HG02610 (cell line): ENCODE data around the gene GRIN1.
A peak's percentile ranks its signal among the peaks of the same experiment; 100 is the strongest.
"Not testable (repeated sequence)": the region's sequence is repeated elsewhere in the genome, so short reads cannot be mapped to it uniquely, and the experiment has no call there.

Source experiments
- ATAC-seq: cut with Tn5 transposase; IDR thresholded peaks from one replicate; pipeline ENCODE4 v1.9.1; 2021; ENCODE audit warnings: mild to moderate bottlenecking, moderate library complexity; ENCODE audit not compliant: unreplicated experiment

The GRIN1 gene

DNA sequence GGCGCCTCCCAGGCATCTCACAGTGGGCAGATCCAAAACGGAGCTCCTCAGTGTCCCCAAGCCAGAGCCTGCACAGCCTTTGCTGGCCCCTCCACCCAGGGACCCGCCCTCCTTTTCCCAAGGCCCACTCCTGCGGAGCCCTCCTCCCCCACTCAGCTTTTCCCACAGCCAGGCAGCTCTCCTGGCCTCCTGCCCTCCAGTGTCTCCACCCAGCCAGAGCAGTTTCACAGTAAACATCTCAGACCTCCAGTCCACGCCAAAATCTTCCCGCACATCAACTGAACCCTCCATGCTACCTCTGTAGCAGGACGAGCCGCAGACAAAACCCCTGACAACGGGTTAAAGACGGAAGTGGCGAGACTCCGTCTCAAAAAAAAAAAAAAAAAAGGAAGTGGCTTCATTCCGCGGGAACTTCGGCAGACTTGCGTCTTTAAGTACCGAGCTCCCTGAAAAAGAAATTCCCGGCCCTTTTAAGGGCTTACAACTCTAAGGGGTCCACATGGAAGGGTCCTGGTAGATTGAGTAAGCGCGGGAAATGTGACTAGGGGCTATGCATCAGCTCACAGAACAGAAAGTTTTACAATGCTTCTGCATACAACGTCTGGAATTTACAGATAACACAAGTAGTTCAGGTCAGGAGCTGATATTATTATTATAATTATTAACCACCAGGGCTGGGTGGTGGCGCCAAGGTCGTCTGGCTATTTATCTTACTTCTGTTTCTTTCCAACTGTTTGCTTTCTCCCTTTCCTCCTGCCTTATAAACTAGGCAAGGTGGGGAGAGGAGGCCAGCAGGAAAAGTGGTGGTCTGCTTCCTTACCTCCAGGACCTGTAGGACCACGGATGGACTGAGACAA lies 11.4 kb upstream of the GRIN1 start:
- no peak for ATAC-seq

GRCh38 chr9:137128158-137128861 lies 10.6 kb upstream of the GRIN1 start:
- ATAC-seq = no peak

DNA sequence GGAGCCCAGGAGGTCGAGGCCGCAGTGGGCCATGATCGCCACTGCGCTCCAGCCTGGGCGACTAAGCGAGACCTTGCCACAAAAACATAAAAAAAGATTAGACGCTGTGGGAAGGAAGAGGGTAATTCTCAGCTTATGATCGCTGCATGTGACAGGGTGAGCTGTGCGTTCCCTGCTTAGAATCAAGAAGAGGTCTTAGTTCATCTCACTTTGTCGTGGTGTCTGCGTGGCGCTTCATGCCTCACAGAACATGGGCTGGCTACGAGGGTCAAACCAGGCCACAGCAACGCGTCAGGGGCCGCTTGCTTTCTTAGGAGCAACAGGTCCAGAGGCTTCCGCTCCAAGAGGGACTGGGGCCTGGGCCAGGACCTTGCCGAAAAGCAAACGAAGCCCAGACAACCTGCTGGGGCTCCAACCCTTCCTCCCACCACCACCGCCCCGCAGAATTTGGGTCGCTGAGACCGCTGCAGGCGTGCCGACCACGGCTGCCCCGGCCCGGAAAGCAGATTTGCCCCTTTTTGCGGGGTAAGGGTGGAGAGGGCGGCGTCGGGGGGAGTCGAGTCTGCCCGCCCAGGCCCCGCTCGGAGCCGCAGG lies 10.0 kb upstream of the GRIN1 start:
- no peak for ATAC-seq

DNA sequence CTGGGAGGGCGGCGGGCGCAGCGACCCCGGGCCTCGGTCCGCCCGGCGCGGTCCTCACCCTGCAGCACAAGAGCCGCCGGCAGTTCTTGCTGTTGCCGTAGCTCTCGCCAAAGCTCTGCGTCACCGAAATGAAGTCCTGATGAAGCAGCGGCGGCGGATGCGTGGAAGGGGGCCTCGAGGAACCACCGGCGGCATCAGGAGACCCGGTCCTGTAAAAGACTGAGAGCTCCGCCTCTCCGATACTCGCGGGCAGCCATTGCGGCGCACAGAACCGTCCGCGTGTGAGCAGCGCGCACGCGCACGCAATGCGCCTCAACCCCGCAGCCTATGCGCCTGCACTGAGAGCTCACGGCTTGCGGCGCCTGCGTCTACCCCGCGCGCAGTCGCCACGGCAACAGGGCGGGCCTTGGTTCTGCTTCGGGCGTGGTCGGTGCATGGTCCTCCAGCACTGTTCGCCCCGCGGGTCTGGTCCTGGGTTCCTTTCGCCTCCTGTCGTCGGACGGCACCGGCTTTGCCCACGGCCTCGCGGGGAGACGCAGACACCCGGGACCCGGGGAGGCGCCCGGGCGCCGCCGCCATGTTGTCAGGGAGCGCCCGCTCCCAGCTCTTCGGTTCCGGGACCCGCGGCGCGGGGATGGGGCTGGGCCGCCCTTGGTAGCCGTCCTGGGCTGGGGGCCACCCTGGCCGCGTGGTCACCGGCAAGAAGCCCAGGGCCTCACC lies 9.3 kb upstream of the GRIN1 start:
- ATAC-seq = peak; percentile 77

DNA sequence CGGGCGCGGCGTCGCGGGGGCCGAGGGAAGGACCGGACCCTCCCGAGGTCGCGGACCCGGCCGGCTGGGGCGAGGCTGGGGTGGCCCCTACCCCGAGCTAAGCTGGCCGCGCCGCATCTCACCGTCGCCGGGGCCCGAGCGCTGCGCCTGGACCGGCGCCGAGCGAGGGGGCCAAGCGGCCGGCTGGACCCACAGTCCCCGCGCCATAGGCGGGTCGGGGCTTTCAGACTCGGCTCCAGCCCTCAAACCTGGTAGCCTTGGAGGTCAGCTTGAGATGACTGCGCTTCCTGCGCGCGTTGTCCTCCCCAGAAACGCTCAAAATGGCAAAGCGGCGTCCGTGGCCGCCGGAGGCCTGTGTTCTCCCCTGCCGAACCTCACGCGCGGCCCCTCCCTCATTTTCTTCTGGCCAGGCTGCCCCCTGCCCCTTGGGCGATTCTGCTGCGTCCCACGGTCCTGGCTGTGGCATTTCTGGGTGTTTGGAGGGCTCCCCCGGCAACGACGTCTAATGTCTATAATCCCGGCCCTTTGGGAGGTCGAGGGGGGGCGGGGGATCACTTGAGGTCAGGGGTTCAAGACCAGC lies 8.7 kb upstream of the GRIN1 start:
- no peak for ATAC-seq

DNA sequence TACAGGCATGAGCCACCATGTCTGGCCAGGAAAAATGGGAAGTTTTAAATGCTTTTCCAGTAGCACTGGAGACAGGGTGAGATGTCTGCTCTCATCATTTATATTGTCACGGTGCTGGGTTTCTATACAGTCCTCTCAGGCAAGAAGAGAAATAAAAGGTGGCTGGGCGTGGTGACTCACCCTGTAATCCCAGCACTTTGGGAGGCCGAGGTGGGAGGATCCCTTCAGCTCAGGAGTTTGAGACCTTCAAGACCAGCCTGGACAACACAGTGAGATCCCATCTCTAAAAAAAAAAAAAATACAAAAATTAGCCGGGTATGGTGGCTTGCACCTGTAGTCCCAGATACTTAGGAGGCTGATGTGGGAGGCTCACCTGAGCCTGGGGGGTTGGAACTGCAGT lies 4.8 kb upstream of the GRIN1 start:
- ATAC-seq = no peak

DNA sequence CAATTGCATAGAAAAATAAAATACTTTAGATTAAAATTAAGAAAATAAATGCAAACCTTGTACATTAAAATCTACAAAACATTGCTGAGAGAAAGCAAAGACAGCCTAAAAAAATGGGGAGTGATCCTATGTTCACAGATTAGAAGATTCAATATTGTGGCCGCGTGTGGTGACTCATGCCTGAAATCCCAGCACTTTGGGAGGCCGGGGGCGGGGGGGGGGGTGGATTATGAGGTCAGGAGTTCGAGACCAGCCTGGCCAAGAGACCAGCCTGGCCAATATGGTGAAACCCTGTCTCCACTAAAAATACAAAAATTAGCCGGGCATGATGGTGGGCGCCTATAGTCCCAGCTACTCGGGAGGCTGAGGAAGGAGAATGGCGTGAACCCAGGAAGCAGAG lies 3.8 kb upstream of the GRIN1 start:
- not testable (repeated sequence) for ATAC-seq

GRCh38 chr9:137136261-137136880 lies 2.6 kb upstream of the GRIN1 start:
- ATAC-seq = no peak

DNA sequence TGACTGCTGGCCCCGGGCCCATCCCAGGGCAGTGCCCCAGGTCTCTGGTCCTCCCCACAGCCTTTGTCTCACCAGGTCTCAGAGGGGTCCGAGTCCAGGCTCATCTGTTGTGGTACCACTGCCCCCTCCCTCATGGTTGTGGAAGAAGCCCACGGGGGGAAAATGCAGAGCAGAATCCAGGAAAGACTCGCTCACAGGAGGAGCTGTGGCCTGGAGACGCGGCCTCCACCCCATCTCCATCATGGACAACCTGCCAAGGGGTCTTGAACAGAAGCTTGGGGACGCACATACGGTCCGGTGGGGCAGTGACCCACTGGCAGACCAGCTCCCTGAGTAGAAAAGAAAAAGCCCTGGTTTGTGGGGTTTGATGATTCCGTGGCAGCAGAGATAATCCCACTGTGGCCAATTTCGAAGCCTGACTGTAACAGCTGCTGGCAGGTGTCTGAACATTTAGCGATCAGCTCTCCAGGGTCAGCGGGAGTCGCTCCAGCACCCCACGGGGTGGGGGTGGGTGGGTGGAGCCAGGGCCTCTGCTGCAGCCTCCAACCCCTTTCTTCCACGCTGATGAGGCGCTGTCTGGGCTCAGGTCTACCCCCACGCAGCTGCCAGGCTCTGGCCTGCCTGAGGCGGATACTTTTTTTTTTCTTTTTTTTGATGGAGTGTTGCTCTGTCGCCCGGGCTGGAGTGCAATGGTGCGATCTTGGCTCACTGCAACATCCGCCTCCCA lies 1.9 kb upstream of the GRIN1 start:
- ATAC-seq = no peak

- ATAC-seq = no peak
Measured at GRCh38 chr9:137138058-137138721, 764 bp upstream of the GRIN1 start.

GRCh38 chr9:137139468-137140150 lies 655 bp downstream of the GRIN1 start:
- no peak for ATAC-seq

DNA sequence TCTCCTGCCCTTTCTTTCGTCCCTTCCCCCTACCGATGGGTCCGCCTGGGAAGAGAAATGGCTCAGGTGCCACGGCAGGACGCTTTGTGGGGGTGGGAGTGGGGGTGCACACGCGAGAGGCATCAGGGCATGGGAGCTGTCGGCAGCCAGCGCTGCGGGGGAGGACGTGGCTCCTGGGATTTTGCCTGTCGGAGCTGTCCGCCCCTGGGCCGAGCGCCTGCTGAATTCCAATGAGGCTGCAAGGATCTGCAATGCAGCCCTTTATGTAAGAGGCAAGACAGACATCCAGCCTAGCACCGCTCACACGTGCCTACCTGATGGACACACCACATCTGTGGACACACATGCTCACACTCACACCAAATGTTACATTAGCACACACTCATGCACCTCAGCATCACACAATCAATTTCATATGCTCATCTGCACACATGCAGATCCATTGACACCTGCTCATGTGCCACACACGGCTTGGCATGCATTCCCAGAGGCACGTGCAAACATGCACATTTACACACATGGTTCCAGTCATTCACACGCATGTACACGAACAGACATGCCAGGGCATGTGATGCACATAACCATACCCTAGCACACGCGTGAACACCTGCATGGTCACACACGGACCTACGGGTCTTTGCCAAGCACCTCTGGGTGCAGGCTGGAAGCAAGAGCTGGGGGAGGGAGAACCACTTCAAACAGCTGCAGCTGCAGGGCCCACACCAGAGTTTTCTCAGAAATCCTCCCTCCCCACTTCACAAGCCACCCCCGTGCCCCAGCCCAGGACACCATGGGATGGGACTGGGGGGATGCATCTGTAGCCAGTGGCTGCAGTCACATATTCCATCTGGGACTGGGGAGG lies 1.4 kb downstream of the GRIN1 start:
- ATAC-seq = no peak

GRCh38 chr9:137141050-137141810 lies 2.3 kb downstream of the GRIN1 start:
- no peak for ATAC-seq

DNA sequence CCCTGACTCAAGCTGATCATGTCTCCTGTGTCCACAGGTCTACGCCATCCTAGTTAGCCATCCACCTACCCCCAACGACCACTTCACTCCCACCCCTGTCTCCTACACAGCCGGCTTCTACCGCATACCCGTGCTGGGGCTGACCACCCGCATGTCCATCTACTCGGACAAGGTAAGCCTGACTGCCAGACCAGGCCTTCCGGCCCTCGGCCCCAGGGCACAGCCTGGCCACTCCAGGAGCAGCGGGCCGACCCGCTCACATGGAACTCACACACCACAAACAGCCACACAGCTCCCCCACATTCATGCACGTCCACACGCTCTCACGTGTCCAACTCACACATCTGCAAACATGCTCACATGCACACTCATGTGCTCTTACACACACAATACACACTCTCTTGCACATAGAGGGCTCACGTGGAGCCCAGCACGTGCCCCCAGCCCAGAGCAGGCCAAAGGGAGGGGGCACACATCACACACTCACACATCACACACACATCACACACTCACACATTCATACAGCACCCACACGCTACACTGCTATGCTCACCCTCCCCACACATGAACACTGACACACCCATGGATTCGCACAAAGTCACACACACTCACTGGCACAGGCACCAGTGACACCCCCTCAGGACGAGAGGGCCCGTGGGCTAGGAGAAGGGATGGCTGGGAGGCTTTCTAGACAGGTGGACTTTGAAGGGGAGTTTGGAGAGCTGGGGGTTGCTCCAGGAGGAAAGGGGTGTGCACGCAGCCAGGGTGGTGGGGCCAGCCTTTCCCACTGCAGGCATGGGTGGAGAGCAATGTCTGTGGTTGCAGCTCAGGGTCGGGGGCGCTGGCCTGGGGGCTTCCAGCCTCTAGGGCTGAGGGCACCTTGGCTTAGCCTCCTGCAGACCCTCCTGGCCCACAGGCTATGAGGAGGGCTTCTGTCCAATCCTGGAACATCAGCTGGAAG lies 3.3 kb downstream of the GRIN1 start:
- no peak for ATAC-seq

DNA sequence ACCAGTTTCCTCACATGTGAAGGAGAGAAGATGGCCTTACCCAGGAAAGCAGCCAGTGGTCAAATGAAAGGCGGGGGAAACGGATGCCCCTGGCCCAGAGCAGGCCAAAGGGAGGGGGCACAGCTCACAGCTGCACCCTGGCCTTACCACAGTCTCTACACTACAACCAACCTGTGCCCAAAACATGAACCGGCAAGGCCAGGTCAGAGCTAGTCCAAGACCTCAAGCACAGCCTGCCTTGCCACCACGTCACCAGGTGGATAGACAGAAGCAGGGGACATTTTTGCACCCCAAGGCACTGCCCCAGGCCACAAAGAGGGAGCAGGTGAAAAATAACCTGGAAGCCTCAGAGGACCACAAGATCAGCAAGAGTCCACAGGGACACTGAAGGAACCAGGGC lies 4.5 kb downstream of the GRIN1 start:
- ATAC-seq = no peak
